Testis (tissue), 3 donors: ENCODE measurements around the gene PI4KA. TPM values are rescaled to one million over a fixed set of nuclear protein-coding genes. Genes with fewer than 3 reads are reported as not detected.

Experiments
- DNase-seq: peaks from one replicate; pipeline ENCODE4 v3.0.0-alpha.2; 2019
- H3K27ac ChIP-seq, 2 donors: fragments of 200-600 bp; sonication (generic); one replicate each; pipeline ENCODE4 v1.5.1; 2019
- H3K27me3 ChIP-seq: fragments of 200-600 bp; sonication (generic); one replicate; pipeline ENCODE4 v1.5.1; 2019
- H3K36me3 ChIP-seq: fragments of 200-600 bp; sonication (generic); one replicate; pipeline ENCODE4 v1.5.1; 2017; ENCODE audit warnings: low read depth; ENCODE audit errors: missing control alignments
- H3K4me1 ChIP-seq: fragments of 200-600 bp; sonication (generic); one replicate; pipeline ENCODE4 v1.5.1; 2019
- H3K4me3 ChIP-seq, 2 donors: fragments of 200-600 bp; sonication (generic); one replicate each; pipeline ENCODE4 v1.5.1; 2017 to 2019
- H3K9me3 ChIP-seq: fragments of 200-600 bp; sonication (generic); one replicate; pipeline ENCODE4 v1.5.1; 2017
- CTCF ChIP-seq, 3 experiments: fragments of 450-650 bp in 2 of 3; fragments of 200-600 bp in 1 of 3; sonication (generic) in 1 of 3; IDR thresholded peaks; one replicate each; pipeline ENCODE4 v1.5.1; 2016 to 2019; ENCODE audit warnings: antibody characterized with exemption in 3 of 3, mild to moderate bottlenecking in 2 of 3, moderate library complexity in 1 of 3
- POLR2A ChIP-seq: fragments of 450-650 bp; IDR thresholded peaks from one replicate; pipeline ENCODE4 v1.6.1; 2017; ENCODE audit warnings: antibody characterized with exemption, mild to moderate bottlenecking, moderate library complexity
- WGBS, 2 donors: methylation state at CpG; one replicate each; pipeline ENCODE4 v1.1.5; 2018; 5-methylcytosine and 5-hydroxymethylcytosine counted together
- intact Hi-C: fragments of 100-400 bp; cut with DNase I; formaldehyde crosslinking; loops from one replicate; pipeline ENCODE4 v1.15.1; 2023; ENCODE audit warnings: low total_unique reads
- polyA plus RNA-seq: library from polyadenylated mRNA; stranded (reverse); fragments of 350-450 nt; fragmentation: Illumina TruSeq; extraction: RNeasy Lipid Tissue Mini Kit (QIAGEN cat#74804); gene quantifications from one replicate; pipeline ENCODE4 v1.2.3, GENCODE V29; 2014; ENCODE audit warnings: low read depth, low replicate concordance; ENCODE audit not compliant: insufficient read depth
- total RNA-seq, 2 donors: library from RNA; depleted of rRNA; stranded (reverse); fragments of >200 nt; gene quantifications; one replicate each; pipeline ENCODE4 v1.2.3, GENCODE V29; 2016

The PI4KA gene
- total and polyA plus RNA-seq, 3 donors from 2014 or later = 124 to 196 (median 140) TPM

- Histone ChIP-seq H3K36me3 (no peaks in the 10 kb centered on the region), H3K4me1 (no peaks in the 10 kb centered on the region), H3K9me3 (no peaks in the 10 kb centered on the region), H3K27ac (no peak overlapping the region), H3K4me3 (no peak overlapping the region), H3K27me3 (no peaks in the 10 kb centered on the region)
- TF ChIP-seq CTCF (IDR thresholded peaks at IDR 0.05) (no peak), POLR2A (no peak)
- DNase-seq = no peak
- intact Hi-C loops = no loop called here
- WGBS, 2 donors = 91 to 94% methylated on average over 7 of the region's 7 CpGs
Observed at GRCh38 chr22:20762233-20762796, 96.3 kb downstream of the PI4KA start.

- Histone ChIP-seq H3K36me3 (no peaks in the 10 kb centered on the region), H3K27me3 (no peaks in the 10 kb centered on the region), H3K4me3 (no peak overlapping the region), H3K9me3 (no peaks in the 10 kb centered on the region), H3K4me1 (no peaks in the 10 kb centered on the region), H3K27ac (no peak overlapping the region)
- WGBS, 2 donors = 67 to 88% methylated on average over 2 of the region's 2 CpGs
- intact Hi-C loops = no loop called here
- TF ChIP-seq POLR2A (no peak), CTCF (IDR thresholded peaks at IDR 0.05) (no peak)
- no peak for DNase-seq
Observed at GRCh38 chr22:20761536-20761935, 97.1 kb downstream of the PI4KA start.

- Histone ChIP-seq H3K4me3 (no peak overlapping the region), H3K27me3 (no peaks in the 10 kb centered on the region), H3K36me3 (no peaks in the 10 kb centered on the region), H3K27ac (no peak overlapping the region), H3K4me1 (no peaks in the 10 kb centered on the region), H3K9me3 (no peaks in the 10 kb centered on the region)
- intact Hi-C loops = no loop called here
- no peak for DNase-seq
- TF ChIP-seq POLR2A (no peak), CTCF (IDR thresholded peaks at IDR 0.05) (no peak)
- 97% methylated on average over 2 of the region's 2 CpGs for WGBS, 2 donors
Observed at GRCh38 chr22:20760084-20760483, 98.5 kb downstream of the PI4KA start.

GRCh38 chr22:20758688-20759087, 99.9 kb downstream of the PI4KA start:
- Histone ChIP-seq H3K4me1 (no peaks in the 10 kb centered on the region), H3K36me3 (no peaks in the 10 kb centered on the region), H3K4me3 (no peak overlapping the region), H3K9me3 (no peaks in the 10 kb centered on the region), H3K27me3 (no peaks in the 10 kb centered on the region), H3K27ac (no peak overlapping the region)
- 97 to 100% methylated on average over 1 to 2 of the region's 2 CpGs for WGBS, 2 donors
- intact Hi-C loops = no loop called here
- TF ChIP-seq CTCF (IDR thresholded peaks at IDR 0.05) (no peak), POLR2A (no peak)
- DNase-seq = no peak

- no peak for DNase-seq
- Histone ChIP-seq H3K4me1 (no peaks in the 10 kb centered on the region), H3K27me3 (no peaks in the 10 kb centered on the region), H3K9me3 (no peaks in the 10 kb centered on the region), H3K27ac (no peak overlapping the region), H3K4me3 (no peak overlapping the region), H3K36me3 (no peaks in the 10 kb centered on the region)
- TF ChIP-seq CTCF (IDR thresholded peaks at IDR 0.05) (no peak), POLR2A (no peak)
- 93 to 97% methylated on average over 3 of the region's 3 CpGs for WGBS, 2 donors
- intact Hi-C loops = no loop called here
Observed at GRCh38 chr22:20756846-20757245, 101.8 kb downstream of the PI4KA start.
